GM12878 (cell line): ENCODE measurements around the gene PRDM1. TPM values are rescaled to one million over a fixed set of nuclear protein-coding genes. Genes with fewer than 3 reads are reported as not detected.

Source experiments
- ATAC-seq: fragments of 200-7000 bp; cut with Tn5 transposase; 3 replicates; pipeline ENCODE4 v1.9.1; 2020; ENCODE audit warnings: mild to moderate bottlenecking, moderate library complexity
- BruUV-seq: library from RNA; stranded (reverse); fragments of 400-500 nt; replicated peaks from 2 replicates; lab custom pipeline; 2021; lab: Mats Ljungman, UMichigan
- CTCF ChIA-PET: fragments of 300-600 bp; sonication (Branson Sonifier 250); formaldehyde crosslinking; extraction: SDS; loops from one replicate; lab custom pipeline; 2021; ENCODE audit warnings: inconsistent platforms; lab: Yijun Ruan, JAX
- POLR2A ChIA-PET: fragments of 350-600 bp; formaldehyde crosslinking; extraction: SDS; loops from one replicate; lab custom pipeline; 2021; ENCODE audit warnings: inconsistent platforms; lab: Charles Lee
- RAD21 ChIA-PET: fragments of 300-600 bp; sonication (Branson Sonifier 250); formaldehyde crosslinking; loops from one replicate; lab custom pipeline; 2023; ENCODE audit warnings: antibody characterized with exemption; ENCODE audit not compliant: unreplicated experiment; lab: Charles Lee
- SMC1A ChIA-PET: fragments of 300-600 bp; sonication (Branson Sonifier 250); formaldehyde crosslinking; loops from one replicate; lab custom pipeline; 2023; ENCODE audit not compliant: unreplicated experiment, uncharacterized antibody; lab: Charles Lee
- DNase-seq: peaks from one replicate; pipeline ENCODE4 v3.0.0-alpha.2; 2011; ENCODE audit warnings: low read depth, low spot score
- FAIRE-seq: peaks from 3 replicates; lab custom pipeline; 2011; peaks lifted over from hg19 to GRCh38; lab: Jason Lieb, UNC
- H2AFZ ChIP-seq: 2 replicates; pipeline ENCODE4 v1.6.0; 2011; ENCODE audit warnings: low read depth, low read length, control low read depth; ENCODE audit not compliant: control insufficient read depth
- H3K27ac ChIP-seq: 2 replicates; pipeline ENCODE4 v1.5.1; 2011; ENCODE audit warnings: control low read depth; ENCODE audit not compliant: control insufficient read depth, insufficient read depth
- H3K27me3 ChIP-seq, 2 experiments: replicated peaks in 1 of 2; 2 replicates each; pipeline versions ENCODE4 v1.6.0 to v1.6.1; 2011; ENCODE audit warnings: low read length in 1 of 2; ENCODE audit not compliant: control insufficient read depth in 2 of 2, insufficient read depth in 2 of 2
- H3K36me3 ChIP-seq, 2 experiments: 2 replicates each; pipeline ENCODE4 v1.5.1; 2011; ENCODE audit warnings: low read length in 1 of 2; ENCODE audit not compliant: control insufficient read depth in 2 of 2, insufficient read depth in 2 of 2
- H3K4me1 ChIP-seq: 2 replicates; pipeline ENCODE4 v1.6.1; 2011; ENCODE audit warnings: mild to moderate bottlenecking, low read length, moderate library complexity, mixed read lengths; ENCODE audit not compliant: control insufficient read depth, insufficient read depth
- H3K4me2 ChIP-seq: 2 replicates; pipeline ENCODE4 v1.6.0; 2011; ENCODE audit warnings: control low read depth; ENCODE audit not compliant: control insufficient read depth, insufficient read depth
- H3K4me3 ChIP-seq: fragments of 200-600 bp; sonication (generic); 2 replicates; pipeline ENCODE4 v1.5.1; 2016
- H3K79me2 ChIP-seq: 2 replicates; pipeline ENCODE4 v1.6.0; 2011; ENCODE audit warnings: low read length; ENCODE audit not compliant: control insufficient read depth, insufficient read depth
- H3K9ac ChIP-seq: 2 replicates; pipeline ENCODE4 v1.8.0; 2011; ENCODE audit warnings: low read length, control low read depth, mixed read lengths; ENCODE audit not compliant: control insufficient read depth, insufficient read depth
- H3K9me3 ChIP-seq: replicated peaks from 3 replicates; pipeline ENCODE4 v1.5.1; 2011; ENCODE audit warnings: mild to moderate bottlenecking, low read length; ENCODE audit not compliant: control insufficient read depth, insufficient read depth
- H4K20me1 ChIP-seq: 2 replicates; pipeline ENCODE4 v1.6.0; 2011; ENCODE audit not compliant: control insufficient read depth, insufficient read depth
- BCL11A ChIP-seq: IDR thresholded peaks from 2 replicates; pipeline ENCODE4 v1.6.1; 2011; ENCODE audit warnings: low read depth, low read length
- BHLHE40 ChIP-seq, 2 experiments: fragments of 450-650 bp in 1 of 2; IDR thresholded peaks; 2 replicates each; pipeline ENCODE4 v1.6.1; 2011 to 2017; ENCODE audit warnings: low read depth in 2 of 2, borderline replicate concordance in 1 of 2, improper control_type of control experiment in 1 of 2, low read length in 1 of 2, mild to moderate bottlenecking in 1 of 2
- CBFB ChIP-seq: IDR thresholded peaks from 2 replicates; pipeline ENCODE4 v1.6.1; 2016; ENCODE audit warnings: antibody characterized with exemption, low read depth
- CEBPB ChIP-seq, 2 experiments: fragments of 150-350 bp in 1 of 2; IDR thresholded peaks; 2 replicates each; pipeline ENCODE4 v1.6.1; 2012 to 2014; ENCODE audit warnings: low read depth in 2 of 2, low read length in 2 of 2, borderline replicate concordance in 1 of 2, inconsistent platforms in 1 of 2
- CHD2 ChIP-seq: IDR thresholded peaks from 2 replicates; pipeline ENCODE4 v1.6.1; 2011; ENCODE audit warnings: low read depth, low read length, improper control_type of control experiment, borderline replicate concordance
- CHD4 ChIP-seq: fragments of 200-600 bp; sonication (generic); IDR thresholded peaks from 2 replicates; pipeline ENCODE4 v1.6.1; 2016; ENCODE audit warnings: mild to moderate bottlenecking
- ESRRA ChIP-seq: IDR thresholded peaks from 2 replicates; pipeline ENCODE4 v1.6.1; 2012; ENCODE audit warnings: mild to moderate bottlenecking, low read length, improper control_type of control experiment
- FOXK2 ChIP-seq: fragments of 450-650 bp; IDR thresholded peaks from 2 replicates; pipeline ENCODE4 v1.6.1; 2017; ENCODE audit warnings: mild to moderate bottlenecking, moderate library complexity
- HCFC1 ChIP-seq: fragments of 150-350 bp; IDR thresholded peaks from 2 replicates; pipeline ENCODE4 v1.6.1; 2014; ENCODE audit warnings: low read length
- NBN ChIP-seq: fragments of 450-650 bp; IDR thresholded peaks from 2 replicates; pipeline ENCODE4 v1.6.1; 2016
- NRF1 ChIP-seq: conservative IDR thresholded peaks from 2 replicates; pipeline ENCODE4 v1.6.1; 2011; ENCODE audit warnings: mild to moderate bottlenecking, low read depth, low read length, improper control_type of control experiment
- SREBF1 ChIP-seq: IDR thresholded peaks from 2 replicates; pipeline ENCODE4 v1.6.1; 2012; ENCODE audit warnings: mild to moderate bottlenecking, low read length
- SRF ChIP-seq, 2 experiments: IDR thresholded peaks; 2 replicates each; pipeline ENCODE4 v1.6.1; 2011; ENCODE audit warnings: low read depth in 2 of 2, low read length in 2 of 2, mild to moderate bottlenecking in 1 of 2, moderate library complexity in 1 of 2
- USF2 ChIP-seq: IDR thresholded peaks from 2 replicates; pipeline ENCODE4 v1.6.1; 2011; ENCODE audit warnings: low read depth, low read length, improper control_type of control experiment, borderline replicate concordance
- YBX1 ChIP-seq: fragments of 450-650 bp; IDR thresholded peaks from 2 replicates; pipeline ENCODE4 v1.6.1; 2016; ENCODE audit warnings: antibody characterized with exemption
- ZNF207 ChIP-seq: fragments of 450-650 bp; IDR thresholded peaks from 2 replicates; pipeline ENCODE4 v1.6.1; 2014; ENCODE audit warnings: antibody characterized with exemption, mild to moderate bottlenecking, borderline replicate concordance
- WGBS: methylation state at CpG from one replicate; pipeline ENCODE4 v1.1.6; 2016; ENCODE audit warnings: low lambda C conversion rate; ENCODE audit not compliant: insufficient replicate concordance, insufficient coverage; ENCODE audit errors: missing lambda C conversion rate; 5-methylcytosine and 5-hydroxymethylcytosine counted together
- in situ Hi-C: fragments of 300-500 bp; cut with MboI; formaldehyde crosslinking; loops from 9 replicates; pipeline ENCODE4 v1.14.3; 2018; ENCODE audit warnings: mixed read lengths
- intact Hi-C: fragments of 100-400 bp; cut with micrococcal nuclease; formaldehyde crosslinking; loops from one replicate; pipeline ENCODE4 v1.14.2; 2022; ENCODE audit not compliant: unreplicated experiment
- polyA plus RNA-seq, 11 experiments: library from polyadenylated mRNA; depleted of rRNA in 4 of 11; unstranded in 6 of 11; stranded (reverse) in 5 of 11; fragments of >200 nt; fragmentation: Nextera tagmentation in 4 of 11; fragmentation: Illumina TruSeq in 1 of 11; extraction: Ambion mirVana in 4 of 11; extraction: Trizol in 1 of 11; gene quantifications; 1 replicate in 1 of 11; 2 replicates in 10 of 11; pipeline versions ENCODE4 v1.2.1 to v1.2.3, GENCODE V29; 2011 to 2016; ENCODE audit warnings: inconsistent platforms in 2 of 11, missing spikeins in 2 of 11, low read depth in 1 of 11
- total RNA-seq, 4 experiments: library from RNA; depleted of rRNA in 3 of 4; stranded (reverse); fragments of >200 nt in 3 of 4; fragmentation: Illumina TruSeq in 1 of 4; extraction: Trizol in 1 of 4; gene quantifications; 2 replicates each; pipeline versions ENCODE4 v1.2.1 to v1.2.3, GENCODE V29; 2013 to 2021

The PRDM1 gene
- total and polyA plus RNA-seq, 10 of the 15 experiments (the other 5 are each of a cell fraction or from before 2014, with no cell fraction given): 1.9 to 15.8 (median 4.1) TPM

GRCh38 chr6:106156863-106157262 is 70.7 kb downstream of the PRDM1 start:
- intact Hi-C loops (no loop called here), in situ Hi-C loops (no loop called here)
- peak; percentile 30 for ATAC-seq
- DNase-seq: no peak
- no peak overlapping the region for H2AFZ ChIP-seq
- no peak for TF ChIP-seq USF2
- TF ChIP-seq, all 136 proteins: peak for 0
- H3K9me3 ChIP-seq: no peaks in the 10 kb centered on the region; the same call in 2 of the 3 replicates
- H3K27ac ChIP-seq: no peak overlapping the region
- no peaks in the 10 kb centered on the region for H3K36me3 ChIP-seq
- POLR2A ChIA-PET: interaction anchor here (1.1 to 1.3 kb wide), 2 partner anchors 11 to 40 kb away, joined by 3 read pairs; no protein-coding TSS in a partner anchor
- FAIRE-seq: no peak
- H3K27me3 ChIP-seq: no peaks in the 10 kb centered on the region
- H3K79me2 ChIP-seq: no peaks in the 10 kb centered on the region
- no peak overlapping the region for H3K4me2 ChIP-seq
- BruUV-seq: no TSS peak
- H3K4me1 ChIP-seq: peaks cover 5% of the 10 kb centered on the region
- RAD21 ChIA-PET: interaction anchor here (1.3 to 1.9 kb wide), 3 partner anchors 9 to 25 kb away, joined by 4 to 6 read pairs (median 4); no protein-coding TSS in a partner anchor
- WGBS: 87% methylated on average over 3 of the region's 3 CpGs
- no peak overlapping the region for H3K4me3 ChIP-seq
- no peak overlapping the region for H3K9ac ChIP-seq
- SMC1A ChIA-PET: interaction anchor here (0.6 to 18.2 kb wide), 6 partner anchors 8 to 914 kb away, joined by 3 to 217 read pairs (median 10); no protein-coding TSS in a partner anchor
- CTCF ChIA-PET: interaction anchor here (0.8 to 1.3 kb wide), 5 partner anchors 10 to 178 kb away, joined by 3 to 6 read pairs (median 3); no protein-coding TSS in a partner anchor
- H4K20me1 ChIP-seq: no peaks in the 10 kb centered on the region

GRCh38 chr6:106158816-106159215 is 72.7 kb downstream of the PRDM1 start:
- Histone ChIP-seq H3K4me1 (peaks cover 21% of the 10 kb centered on the region), H4K20me1 (no peaks in the 10 kb centered on the region), H3K27ac (no peak overlapping the region), H3K79me2 (no peaks in the 10 kb centered on the region), H3K9me3 (no peaks in the 10 kb centered on the region; the same call in 2 of the 3 replicates), H3K9ac (no peak overlapping the region), H3K36me3 (no peaks in the 10 kb centered on the region), H2AFZ (no peak overlapping the region), H3K4me3 (no peak overlapping the region), H3K4me2 (no peak overlapping the region), H3K27me3 (no peaks in the 10 kb centered on the region)
- DNase-seq (no peak), ATAC-seq (no peak), FAIRE-seq (no peak)
- in situ Hi-C loops (no loop called here), intact Hi-C loops (no loop called here)
- WGBS: 94% methylated on average over 1 of the region's 1 CpG
- no TSS peak for BruUV-seq
- POLR2A ChIA-PET: no interaction called here
- RAD21 ChIA-PET: interaction anchor here (0.7 to 2.4 kb wide), 2 partner anchors 17 to 671 kb away, joined by 4 to 6 read pairs; no protein-coding TSS in a partner anchor
- CTCF ChIA-PET: interaction anchor here (1.0 to 5.6 kb wide), 6 partner anchors 10 to 69 kb away, joined by 3 to 27 read pairs (median 3); no protein-coding TSS in a partner anchor
- SMC1A ChIA-PET: interaction anchor here (1.2 to 12.7 kb wide), 2 partner anchors 9 to 10 kb away, joined by 3 to 217 read pairs; no protein-coding TSS in a partner anchor
- TF ChIP-seq BCL11A (no peak), SREBF1 (no peak), CHD2 (no peak), ZNF207 (no peak), CHD4 (no peak), HCFC1 (no peak), USF2 (no peak), YBX1 (no peak), ESRRA (no peak), BHLHE40 (IDR thresholded peaks at IDR 0.05; ENCODE audit: borderline replicate concordance in 1 of 2, low read depth in 2 of 2, low read length in 1 of 2) (no peak), NBN (no peak), CEBPB (IDR thresholded peaks at IDR 0.05; ENCODE audit: borderline replicate concordance in 1 of 2, low read depth in 2 of 2, low read length in 2 of 2) (no peak), SRF (IDR thresholded peaks at IDR 0.05; ENCODE audit: low read depth in 2 of 2, low read length in 2 of 2) (no peak), FOXK2 (no peak), CBFB (no peak), NRF1 (no peak)
